Endothelial cell of umbilical vein (primary cell): ENCODE data around the gene NUDT21. TPM values are rescaled to one million over a fixed set of nuclear protein-coding genes. Genes with fewer than 3 reads are reported as not detected.

Experiments used
- BruUV-seq: library from RNA; stranded (reverse); fragments of 400-500 nt; replicated peaks from 2 replicates; lab custom pipeline; 2021; lab: Mats Ljungman, UMichigan
- CTCF ChIA-PET: fragments of 300-600, 350-600 bp; sonication (Branson Sonifier 250); formaldehyde crosslinking; loops from one replicate; lab custom pipeline; 2021; ENCODE audit warnings: antibody characterized with exemption, inconsistent platforms; lab: Charles Lee
- POLR2A ChIA-PET: fragments of 300-600, 350-600 bp; sonication (Branson Sonifier 250); formaldehyde crosslinking; loops from one replicate; lab custom pipeline; 2021; ENCODE audit warnings: antibody characterized with exemption, inconsistent platforms; lab: Charles Lee
- DNase-seq: peaks from one replicate; pipeline ENCODE4 v3.0.0-alpha.2; 2011; ENCODE audit warnings: low read depth, low spot score
- FAIRE-seq: peaks from 2 replicates; lab custom pipeline; 2011; peaks lifted over from hg19 to GRCh38; lab: Jason Lieb, UNC
- H2AFZ ChIP-seq: 2 replicates; pipeline ENCODE4 v1.6.0; 2012; ENCODE audit warnings: low read depth, low read length, control low read depth, inconsistent platforms
- H3K27ac ChIP-seq: 2 replicates; pipeline ENCODE4 v1.5.1; 2011; ENCODE audit warnings: low read depth, mild to moderate bottlenecking, control low read depth, low read length, moderate library complexity; ENCODE audit not compliant: insufficient read depth
- H3K27me3 ChIP-seq, 2 experiments: 2 replicates each; pipeline versions ENCODE4 v1.6.0 to v1.6.1; 2011; ENCODE audit warnings: low read length in 2 of 2, mixed read lengths in 1 of 2; ENCODE audit not compliant: control insufficient read depth in 2 of 2, insufficient read depth in 2 of 2
- H3K36me3 ChIP-seq, 2 experiments: 2 replicates in 1 of 2; 3 replicates in 1 of 2; pipeline ENCODE4 v1.5.1; 2011; ENCODE audit warnings: low read length in 2 of 2, mild to moderate bottlenecking in 1 of 2, moderate library complexity in 1 of 2; ENCODE audit not compliant: control insufficient read depth in 2 of 2, insufficient read depth in 2 of 2; ENCODE audit errors: extremely low read depth in 1 of 2
- H3K4me1 ChIP-seq: 3 replicates; pipeline ENCODE4 v1.5.1; 2011; ENCODE audit warnings: mild to moderate bottlenecking, low read length; ENCODE audit not compliant: control insufficient read depth, insufficient read depth; ENCODE audit errors: extremely low read depth
- H3K4me2 ChIP-seq: 2 replicates; pipeline ENCODE4 v1.6.1; 2011; ENCODE audit warnings: low read length, control low read depth, mixed read lengths; ENCODE audit not compliant: insufficient read depth
- H3K4me3 ChIP-seq, 3 experiments: fragments of 200-600 bp in 1 of 3; sonication (generic), shearing (Covaris generic) in 1 of 3; replicated peaks in 1 of 3; 2 replicates each; pipeline ENCODE4 v1.5.1; 2011 to 2016; ENCODE audit warnings: control low read depth in 3 of 3, low read length in 3 of 3, mild to moderate bottlenecking in 2 of 3, inconsistent platforms in 1 of 3, low read depth in 1 of 3, moderate library complexity in 1 of 3; ENCODE audit not compliant: insufficient read depth in 1 of 3
- H3K79me2 ChIP-seq: 2 replicates; pipeline ENCODE4 v1.6.0; 2012; ENCODE audit warnings: low read length, inconsistent platforms; ENCODE audit not compliant: control insufficient read depth, insufficient read depth
- H3K9ac ChIP-seq: replicated peaks from 2 replicates; pipeline ENCODE3; 2011; ENCODE audit warnings: low read length, control low read depth; ENCODE audit not compliant: insufficient read depth; ENCODE audit errors: extremely low read depth
- H3K9me1 ChIP-seq: replicated peaks from 3 replicates; pipeline ENCODE4 v1.6.0; 2011; ENCODE audit warnings: mild to moderate bottlenecking, low read length; ENCODE audit not compliant: control insufficient read depth, insufficient read depth; ENCODE audit errors: extremely low read depth
- H3K9me3 ChIP-seq: replicated peaks from 2 replicates; pipeline ENCODE4 v1.5.1; 2012; ENCODE audit warnings: low read length, inconsistent platforms; ENCODE audit not compliant: control insufficient read depth, insufficient read depth
- H4K20me1 ChIP-seq: replicated peaks from 2 replicates; pipeline ENCODE3; 2011; ENCODE audit warnings: mild to moderate bottlenecking, low read length; ENCODE audit not compliant: control insufficient read depth, insufficient read depth; ENCODE audit errors: extremely low read depth
- CTCF ChIP-seq, 2 donors: IDR thresholded peaks; 1 replicate in 1 of 2; 2 replicates in 1 of 2; pipeline ENCODE4 v1.5.1; 2011; ENCODE audit warnings: low read length in 2 of 2, mild to moderate bottlenecking in 2 of 2, moderate library complexity in 2 of 2, control low read depth in 1 of 2, inconsistent platforms in 1 of 2, low read depth in 1 of 2; ENCODE audit not compliant: insufficient read depth in 1 of 2; ENCODE audit errors: extremely low read depth in 1 of 2
- EZH2 ChIP-seq: IDR thresholded peaks from 2 replicates; pipeline ENCODE4 v1.6.1; 2012; ENCODE audit warnings: borderline replicate concordance, low read depth, mild to moderate bottlenecking, moderate library complexity, low read length, inconsistent platforms; ENCODE audit not compliant: severe bottlenecking
- FOS ChIP-seq: IDR thresholded peaks from 2 replicates; pipeline ENCODE4 v1.6.1; 2011; ENCODE audit warnings: mild to moderate bottlenecking, low read length, moderate library complexity, borderline replicate concordance; ENCODE audit not compliant: insufficient read depth
- GATA2 ChIP-seq: IDR thresholded peaks from 2 replicates; pipeline ENCODE4 v1.7.0; 2011; ENCODE audit warnings: low read depth, mild to moderate bottlenecking, moderate library complexity, mixed read lengths, low read length; ENCODE audit not compliant: insufficient read length, insufficient read depth
- JUN ChIP-seq: IDR thresholded peaks from 2 replicates; pipeline ENCODE4 v1.6.1; 2011; ENCODE audit warnings: borderline replicate concordance, low read depth; ENCODE audit not compliant: insufficient read length, insufficient read depth
- MAX ChIP-seq: IDR thresholded peaks from 2 replicates; pipeline ENCODE4 v1.6.1; 2011; ENCODE audit not compliant: insufficient read depth, insufficient read length
- MYC ChIP-seq: IDR thresholded peaks from one replicate; pipeline ENCODE4 v1.6.1; 2011; ENCODE audit warnings: mild to moderate bottlenecking, low read depth, low read length
- POLR2A ChIP-seq: IDR thresholded peaks from 2 replicates; pipeline ENCODE4 v1.6.1; 2012; ENCODE audit warnings: low read depth, mild to moderate bottlenecking, control low read depth, low read length
- POLR2AphosphoS5 ChIP-seq: IDR thresholded peaks from 2 replicates; pipeline ENCODE4 v1.6.1; 2012; ENCODE audit warnings: low read depth, mild to moderate bottlenecking, control low read depth, low read length, moderate library complexity; ENCODE audit not compliant: insufficient read depth
- dilution Hi-C: fragments of 300-500 bp; cut with MboI; formaldehyde crosslinking; loops from one replicate; pipeline ENCODE4 v1.15.0; 2019; ENCODE audit warnings: low sequenced_read_pairs; ENCODE audit not compliant: extremely low pct_ligation_motif_present
- intact Hi-C: fragments of 100-400 bp; cut with micrococcal nuclease; formaldehyde crosslinking; loops from one replicate; pipeline ENCODE4 v1.10.0; 2022
- polyA plus RNA-seq, 4 experiments: library from polyadenylated mRNA; depleted of rRNA in 3 of 4; stranded (reverse) in 3 of 4; unstranded in 1 of 4; fragments of >200 nt; gene quantifications; 2 replicates each; pipeline versions ENCODE4 v1.2.1 to v1.2.3, GENCODE V29; 2011 to 2012; ENCODE audit warnings: missing spikeins in 1 of 4
- total RNA-seq: library from RNA; stranded (reverse); gene quantifications from 2 replicates; pipeline ENCODE4 v1.2.3, GENCODE V29; 2021

NUDT21 gene
- total and polyA plus RNA-seq, 2 donors (not counting 3 experiments of a cell fraction or from before 2014, with no cell fraction given) = 56.4 to 158 TPM

- POLR2A ChIA-PET = no interaction called here
- Histone ChIP-seq H3K9me1 (no peaks in the 10 kb centered on the region), H3K27me3 (no peaks in the 10 kb centered on the region), H4K20me1 (no peaks in the 10 kb centered on the region), H3K27ac (no peak overlapping the region), H3K4me2 (no peak overlapping the region), H3K79me2 (peaks cover 48% of the 10 kb centered on the region), H3K9ac (no peak overlapping the region), H3K9me3 (no peaks in the 10 kb centered on the region), H3K4me1 (no peaks in the 10 kb centered on the region), H2AFZ (no peak overlapping the region), H3K36me3 (peaks cover 0 to 4% of the 10 kb centered on the region in 2 experiments), H3K4me3 (no peak overlapping the region)
- TF ChIP-seq MYC (no peak), EZH2 (no peak), GATA2 (no peak), POLR2AphosphoS5 (no peak), FOS (no peak), POLR2A (no peak), CTCF (IDR thresholded peaks at IDR 0.05; ENCODE audit: extremely low read depth in 1 of 2, insufficient read depth in 1 of 2, low read depth in 1 of 2, low read length in 2 of 2) (no peak), JUN (no peak), MAX (no peak)
- FAIRE-seq (no peak), DNase-seq (no peak)
- dilution Hi-C loops (no loop called here), intact Hi-C loops (no loop called here)
- CTCF ChIA-PET = interaction anchor here (1.2 kb wide), 1 partner anchor 12 kb away, joined by 3 read pairs; no protein-coding TSS in a partner anchor
- BruUV-seq = no TSS peak
These were observed 35.3 kb downstream of the NUDT21 start for GRCh38 chr16:56415875-56416274.
